BLaER1 treated with 17β-estradiol and CSF1 and Interleukin-3, amounts not matched to agents 10 nM and 100 nM (cell line): ENCODE measurements around the gene LRRC75A.
"Not testable (repeated sequence)": the region's sequence is repeated elsewhere in the genome, so short reads cannot be mapped to it uniquely, and the experiment has no call there.

Source experiments
- H3K27ac ChIP-seq, 11 experiments: shearing (Covaris generic); formaldehyde crosslinking; 2 replicates each; pipeline ENCODE4 v1.8.1; 2022
- H3K27me3 ChIP-seq, 11 experiments: shearing (Covaris generic); formaldehyde crosslinking; 2 replicates each; pipeline ENCODE4 v1.8.1; 2022
- H3K36me3 ChIP-seq, 11 experiments: shearing (Covaris generic); formaldehyde crosslinking; 2 replicates each; pipeline ENCODE4 v1.8.1; 2022
- H3K4me1 ChIP-seq, 10 experiments: shearing (Covaris generic); formaldehyde crosslinking; 2 replicates each; pipeline ENCODE4 v1.8.1; 2022
- H3K4me2 ChIP-seq, 11 experiments: shearing (Covaris generic); formaldehyde crosslinking; 2 replicates each; pipeline ENCODE4 v1.8.1; 2022
- H3K4me3 ChIP-seq, 10 experiments: shearing (Covaris generic); formaldehyde crosslinking; 2 replicates each; pipeline ENCODE4 v1.8.1; 2022
- H3K9ac ChIP-seq, 11 experiments: shearing (Covaris generic); formaldehyde crosslinking; 2 replicates each; pipeline ENCODE4 v1.8.1; 2022
- H3K9me3 ChIP-seq, 11 experiments: shearing (Covaris generic); formaldehyde crosslinking; replicated peaks in 1 of 11; 2 replicates each; pipeline ENCODE4 v1.8.1; 2022
- H4K20me1 ChIP-seq, 11 experiments: shearing (Covaris generic); formaldehyde crosslinking; 2 replicates each; pipeline ENCODE4 v1.8.1; 2022
- Cebpa-rat ChIP-seq, 11 experiments: shearing (Covaris generic); IDR thresholded peaks; 2 replicates each; pipeline ENCODE4 v1.8.1; 2022

Gene LRRC75A

GRCh38 chr17:16446338-16446983 is 45.5 kb downstream of the LRRC75A start:
- Histone ChIP-seq H3K4me1 (peaks cover 31 to 69% (median 59%) of the 10 kb centered on the region in 10 experiments), H3K9me3 (no peaks in the 10 kb centered on the region), H3K4me3 (no peak overlapping the region), H3K27me3 (no peaks in the 10 kb centered on the region), H3K27ac (peak overlapping the region in 4 of 11 experiments; percentile 1 to 98 (median 32); a peak in 4 of 22 replicates), H3K36me3 (peaks cover 74 to 99% (median 93%) of the 10 kb centered on the region in 11 experiments), H3K9ac (peak overlapping the region in 4 of 11 experiments; percentile 15 to 41 (median 24); a peak in 3 of 22 replicates), H3K4me2 (peak overlapping the region in 5 of 11 experiments; percentile 0 to 96 (median 9); a peak in 4 of 22 replicates), H4K20me1 (peaks cover 88 to 100% (median 100%) of the 10 kb centered on the region in 11 experiments)
- TF ChIP-seq Cebpa-rat (IDR thresholded peaks at IDR 0.05), result no peak

- TF ChIP-seq Cebpa-rat (IDR thresholded peaks at IDR 0.05), result no peak
- no peaks in the 10 kb centered on the region for H3K27me3 ChIP-seq
- H3K4me2 ChIP-seq, result peak overlapping the region; percentile 91 to 99 (median 97); a peak in 21 of 22 replicates
- peak overlapping the region; percentile 18 to 99 (median 94); a peak in 18 of 22 replicates for H3K9ac ChIP-seq
- no peaks in the 10 kb centered on the region; a peak in 1 of 22 replicates for H3K9me3 ChIP-seq
- H3K27ac ChIP-seq, result peak overlapping the region in 8 of 11 experiments; percentile 60 to 99 (median 94); a peak in 16 of 22 replicates
- H3K4me1 ChIP-seq, result peaks cover 49 to 84% (median 73%) of the 10 kb centered on the region in 10 experiments
- peak overlapping the region in 2 of 10 experiments; percentile 97 to 99; a peak in 3 of 20 replicates for H3K4me3 ChIP-seq
- peaks cover 90 to 99% (median 97%) of the 10 kb centered on the region in 11 experiments for H4K20me1 ChIP-seq
- H3K36me3 ChIP-seq, result peaks cover 90 to 100% (median 95%) of the 10 kb centered on the region in 11 experiments
These were observed 47.6 kb downstream of the LRRC75A start for GRCh38 chr17:16444258-16444886.

DNA sequence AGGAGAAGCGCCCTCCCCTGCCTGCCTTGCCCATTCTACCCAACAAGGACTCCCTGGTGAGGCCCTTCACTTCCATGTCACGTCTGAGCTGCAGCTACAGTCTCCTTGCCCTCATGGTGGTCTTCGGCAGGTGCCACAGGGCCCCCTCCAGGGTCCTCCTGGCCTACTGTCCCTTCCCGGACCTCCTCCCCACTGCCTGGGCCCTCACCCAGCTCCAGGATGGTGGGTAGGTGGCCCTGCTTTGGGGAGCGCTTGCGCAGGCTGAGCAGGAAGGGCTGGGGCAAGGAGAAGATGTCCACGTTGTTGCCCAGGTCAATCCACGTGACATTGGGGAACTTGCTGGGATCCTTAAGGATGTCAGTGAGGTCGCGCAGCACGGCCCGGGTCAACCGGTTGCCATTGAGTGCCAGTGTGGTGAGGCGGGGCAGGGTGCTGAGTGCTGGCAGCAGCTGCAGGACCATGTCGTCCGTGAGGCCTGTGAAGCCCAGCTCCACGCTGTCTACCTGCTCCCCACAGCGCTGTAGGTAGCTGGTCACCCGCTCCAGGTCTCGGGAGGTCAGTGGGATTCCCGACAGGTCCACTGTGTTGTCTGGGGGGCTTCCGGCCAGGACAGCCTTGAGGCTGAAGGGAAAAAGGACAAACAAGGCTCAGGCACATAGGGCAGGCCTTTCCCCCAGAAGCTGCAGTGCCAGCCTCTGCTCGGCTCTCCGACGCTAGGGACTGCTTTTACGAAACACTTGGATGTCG is 48.3 kb downstream of the LRRC75A start:
- Histone ChIP-seq H3K27me3 (no peaks in the 10 kb centered on the region), H3K4me3 (peak overlapping the region in 6 of 10 experiments; percentile 90 to 99 (median 97); a peak in 11 of 20 replicates), H4K20me1 (peaks cover 83 to 93% (median 90%) of the 10 kb centered on the region in 11 experiments), H3K36me3 (peaks cover 83 to 94% (median 88%) of the 10 kb centered on the region in 11 experiments), H3K4me1 (peaks cover 49 to 81% (median 73%) of the 10 kb centered on the region in 10 experiments), H3K27ac (peak overlapping the region in 8 of 11 experiments; percentile 60 to 99 (median 94); a peak in 17 of 22 replicates), H3K4me2 (peak overlapping the region; percentile 91 to 99 (median 97)), H3K9me3 (no peaks in the 10 kb centered on the region; a peak in 1 of 22 replicates), H3K9ac (peak overlapping the region; percentile 51 to 99 (median 94); a peak in 18 of 22 replicates)
- TF ChIP-seq Cebpa-rat (IDR thresholded peaks at IDR 0.05), result no peak

DNA sequence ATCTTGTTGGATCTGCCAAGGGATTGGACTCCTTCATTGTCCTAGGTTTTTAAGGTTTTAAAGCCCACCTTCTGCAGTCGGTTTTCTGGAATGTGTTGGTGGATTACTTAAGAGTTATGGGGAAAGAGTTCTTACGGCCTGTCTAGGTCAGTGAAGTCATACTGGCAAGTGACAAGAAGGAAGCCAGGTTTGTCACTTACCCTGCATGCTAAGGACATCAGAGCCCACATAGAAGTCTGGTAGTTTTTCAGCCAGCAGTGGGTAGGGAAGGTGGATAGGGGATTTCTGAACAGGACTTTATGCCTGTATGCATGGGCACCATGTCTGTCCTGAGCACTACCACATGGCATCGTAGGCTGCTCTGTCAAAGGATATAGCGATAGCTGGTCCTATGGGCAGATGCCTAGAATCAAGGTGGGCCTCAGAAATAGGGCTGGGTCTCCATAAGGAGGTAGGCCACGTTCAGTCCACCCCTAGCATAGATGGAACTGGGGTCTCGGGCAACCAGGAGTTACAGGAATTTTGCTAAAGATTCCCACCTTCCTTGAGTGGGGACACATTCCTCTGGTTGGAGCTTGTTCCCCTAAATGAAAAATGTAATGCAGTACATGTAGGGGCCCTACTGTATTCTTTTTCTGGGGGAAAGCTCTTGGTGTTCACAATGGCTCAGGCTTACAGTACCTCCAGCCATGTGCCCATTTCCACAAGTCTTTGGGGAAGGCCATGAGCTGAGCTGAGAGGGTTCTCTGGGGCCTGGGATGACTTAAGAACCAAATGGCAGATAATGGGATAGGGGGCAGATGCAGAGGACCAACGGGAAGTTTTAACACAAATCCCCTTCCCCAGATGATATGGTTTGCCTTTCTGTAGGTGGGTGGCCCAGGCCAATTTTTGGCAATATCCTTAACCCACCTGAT is 49.1 kb downstream of the LRRC75A start:
- peaks cover 74 to 85% (median 80%) of the 10 kb centered on the region in 11 experiments for H3K36me3 ChIP-seq

GRCh38 chr17:16442141-16442540 is 49.9 kb downstream of the LRRC75A start:
- peak in 2 of 11 experiments; percentile 22 to 39; a peak in 2 of 22 replicates for TF ChIP-seq Cebpa-rat (IDR thresholded peaks at IDR 0.05)
- Histone ChIP-seq H3K4me3 (peak overlapping the region in 9 of 10 experiments; percentile 86 to 99 (median 97); a peak in 16 of 20 replicates), H3K36me3 (peaks cover 67 to 78% (median 73%) of the 10 kb centered on the region in 11 experiments), H3K4me2 (peak overlapping the region; percentile 91 to 99 (median 97)), H3K9ac (peak overlapping the region; percentile 51 to 99 (median 94)), H3K27me3 (no peaks in the 10 kb centered on the region), H3K27ac (peak overlapping the region in 10 of 11 experiments; percentile 4 to 99 (median 92); a peak in 17 of 22 replicates), H4K20me1 (peaks cover 68 to 77% (median 75%) of the 10 kb centered on the region in 11 experiments), H3K4me1 (peaks cover 54 to 79% (median 72%) of the 10 kb centered on the region in 10 experiments), H3K9me3 (no peaks in the 10 kb centered on the region; a peak in 1 of 22 replicates)

More for the DNA sequence above, 49.1 kb downstream of the LRRC75A start:
- Histone ChIP-seq H3K27ac (peak overlapping the region in 9 of 11 experiments; percentile 36 to 99 (median 92); a peak in 17 of 22 replicates), H3K9me3 (no peaks in the 10 kb centered on the region; a peak in 1 of 22 replicates), H3K4me1 (peaks cover 54 to 85% (median 77%) of the 10 kb centered on the region in 10 experiments), H3K4me3 (peak overlapping the region in 8 of 10 experiments; percentile 86 to 99 (median 97); a peak in 14 of 20 replicates), H4K20me1 (peaks cover 75 to 84% (median 82%) of the 10 kb centered on the region in 11 experiments), H3K4me2 (peak overlapping the region; percentile 91 to 99 (median 97)), H3K9ac (peak overlapping the region; percentile 51 to 99 (median 94); a peak in 21 of 22 replicates), H3K27me3 (no peaks in the 10 kb centered on the region)
- TF ChIP-seq Cebpa-rat (IDR thresholded peaks at IDR 0.05), result no peak

- peak overlapping the region; percentile 86 to 99 (median 96); a peak in 19 of 20 replicates for H3K4me3 ChIP-seq
- H3K36me3 ChIP-seq, result peaks cover 56 to 68% (median 62%) of the 10 kb centered on the region in 11 experiments
- peak overlapping the region in 10 of 11 experiments; percentile 86 to 99 (median 92); a peak in 19 of 22 replicates for H3K27ac ChIP-seq
- H3K9ac ChIP-seq, result peak overlapping the region; percentile 90 to 99 (median 94)
- H3K4me2 ChIP-seq, result peak overlapping the region; percentile 91 to 99 (median 97)
- TF ChIP-seq Cebpa-rat (IDR thresholded peaks at IDR 0.05), result no peak
- peaks cover 57 to 66% (median 64%) of the 10 kb centered on the region in 11 experiments for H4K20me1 ChIP-seq
- peaks cover 54 to 69% (median 66%) of the 10 kb centered on the region in 10 experiments for H3K4me1 ChIP-seq
- no peaks in the 10 kb centered on the region; a peak in 1 of 22 replicates for H3K9me3 ChIP-seq
- no peaks in the 10 kb centered on the region for H3K27me3 ChIP-seq
These were observed 50.9 kb downstream of the LRRC75A start for GRCh38 chr17:16440901-16441629.

DNA sequence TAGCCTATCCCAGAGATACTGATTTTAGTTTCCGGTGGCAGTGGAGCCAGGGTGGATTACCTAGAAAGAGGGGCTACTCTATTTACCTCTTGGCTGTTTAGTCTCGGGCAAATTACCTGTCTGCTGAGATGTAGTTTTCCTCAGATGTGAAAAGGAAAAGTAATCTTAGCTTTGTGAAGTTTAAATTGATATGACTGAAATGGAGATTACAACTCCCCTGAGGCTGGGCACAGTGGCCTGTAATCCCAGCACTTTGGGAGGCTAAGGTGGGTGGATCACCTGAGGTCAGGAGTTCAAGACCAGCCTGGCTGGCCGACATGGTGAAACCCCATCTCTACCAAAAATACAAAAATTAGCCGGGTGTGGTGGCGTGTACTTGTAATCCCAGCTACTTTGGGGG is 51.6 kb downstream of the LRRC75A start:
- peaks cover 50 to 59% (median 57%) of the 10 kb centered on the region in 11 experiments for H4K20me1 ChIP-seq
- peak overlapping the region; percentile 76 to 99 (median 92); a peak in 21 of 22 replicates for H3K27ac ChIP-seq

More for the DNA sequence above, 51.6 kb downstream of the LRRC75A start:
- Histone ChIP-seq H3K4me1 (peaks cover 56 to 70% (median 64%) of the 10 kb centered on the region in 10 experiments), H3K9ac (peak overlapping the region; percentile 90 to 99 (median 94)), H3K36me3 (peaks cover 50 to 60% (median 55%) of the 10 kb centered on the region in 11 experiments), H3K4me3 (peak overlapping the region; percentile 86 to 99 (median 96)), H3K4me2 (peak overlapping the region; percentile 91 to 99 (median 97))
- not testable (repeated sequence) for H3K9me3 ChIP-seq, H3K27me3 ChIP-seq
